NCI-H510A treated with DMSO at 0.1 percent for 48 hours (cell line): ENCODE data around the gene ACBD4.

Experiments used
- DNase-seq: peaks from one replicate; lab custom pipeline; 2025; lab: John Stamatoyannopoulos, UW

ACBD4 gene

GRCh38 chr17:45104497-45104896 is 31.0 kb upstream of the ACBD4 start:
- DNase-seq = no peak

- DNase-seq = no peak
These were observed 30.4 kb upstream of the ACBD4 start for GRCh38 chr17:45104907-45105624.

DNA sequence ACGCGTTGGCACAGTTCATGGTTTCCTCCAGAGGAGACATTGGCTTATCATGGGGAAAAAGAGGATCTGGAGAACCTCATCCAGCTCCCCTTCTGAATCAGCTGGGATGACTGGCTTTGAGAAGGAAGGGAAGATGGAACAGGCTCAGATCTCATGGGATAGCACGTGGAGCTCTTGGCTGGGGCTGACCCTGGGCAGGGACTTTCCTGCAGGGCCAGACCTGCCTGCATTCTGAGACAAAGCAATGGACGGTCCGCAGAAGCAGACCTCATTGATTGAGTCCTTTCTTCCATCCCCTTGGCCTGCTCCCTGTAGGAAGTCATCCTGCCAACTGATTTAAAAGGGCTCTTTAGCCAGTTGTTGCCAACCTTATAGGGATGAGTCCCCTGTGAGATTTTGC is 29.4 kb upstream of the ACBD4 start:
- DNase-seq = no peak

DNA sequence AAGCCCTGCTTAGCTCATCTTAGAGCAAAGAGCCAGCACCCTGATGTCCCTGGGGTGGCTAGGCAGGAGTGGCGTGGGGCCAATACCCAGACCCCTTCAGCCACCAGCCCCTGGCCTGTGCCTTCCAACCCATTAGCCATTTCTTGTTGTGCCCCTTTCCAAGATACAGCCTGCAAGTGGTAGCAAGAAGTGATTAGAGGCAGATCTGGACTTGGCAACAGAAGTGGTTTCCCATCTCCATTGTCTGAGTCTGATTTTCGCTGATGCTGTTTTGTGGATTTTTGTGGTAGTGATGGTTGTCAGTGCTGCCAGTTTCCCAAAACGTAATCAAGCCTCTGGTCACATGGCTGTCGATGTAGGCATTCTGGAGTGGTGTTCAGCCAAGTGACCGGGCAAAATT is 28.9 kb upstream of the ACBD4 start:
- no peak for DNase-seq

DNA sequence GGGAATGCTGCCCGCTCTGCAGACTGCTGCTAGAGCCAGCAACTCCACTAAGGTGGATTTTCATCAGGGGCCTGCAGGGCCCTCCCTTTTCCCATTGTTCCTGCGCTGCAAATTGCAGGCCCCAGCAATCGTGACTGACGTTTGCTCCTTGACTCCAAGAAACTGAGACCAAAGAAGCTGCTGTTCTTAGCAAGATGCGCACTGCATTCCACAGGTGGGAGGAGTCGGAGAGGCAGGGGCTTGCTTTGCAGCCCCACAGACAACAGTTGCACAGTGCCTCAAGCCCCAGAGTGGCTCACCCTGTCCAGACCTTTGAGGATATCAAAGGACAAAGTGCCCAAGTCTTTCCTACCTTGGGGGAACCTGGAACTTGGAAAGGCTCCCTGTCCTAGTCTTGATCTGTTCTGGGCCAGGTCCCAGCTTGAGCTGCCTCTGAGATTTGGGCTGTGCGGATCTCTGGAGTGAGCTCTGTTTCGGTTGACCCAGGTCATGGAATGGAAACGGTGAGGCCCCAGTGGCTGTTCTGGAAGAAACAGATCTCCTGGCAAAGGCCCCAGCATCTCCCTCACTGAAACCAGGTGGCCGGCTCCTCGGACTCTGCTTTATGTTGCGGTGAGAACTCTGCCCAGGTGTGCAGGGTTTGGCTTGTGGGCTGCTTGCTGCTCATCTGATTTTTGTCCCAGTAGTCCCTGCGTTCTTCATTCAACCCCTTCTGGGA is 28.0 kb upstream of the ACBD4 start:
- no peak for DNase-seq

- DNase-seq = no peak
These were observed 27.4 kb upstream of the ACBD4 start for GRCh38 chr17:45108051-45108450.

DNA sequence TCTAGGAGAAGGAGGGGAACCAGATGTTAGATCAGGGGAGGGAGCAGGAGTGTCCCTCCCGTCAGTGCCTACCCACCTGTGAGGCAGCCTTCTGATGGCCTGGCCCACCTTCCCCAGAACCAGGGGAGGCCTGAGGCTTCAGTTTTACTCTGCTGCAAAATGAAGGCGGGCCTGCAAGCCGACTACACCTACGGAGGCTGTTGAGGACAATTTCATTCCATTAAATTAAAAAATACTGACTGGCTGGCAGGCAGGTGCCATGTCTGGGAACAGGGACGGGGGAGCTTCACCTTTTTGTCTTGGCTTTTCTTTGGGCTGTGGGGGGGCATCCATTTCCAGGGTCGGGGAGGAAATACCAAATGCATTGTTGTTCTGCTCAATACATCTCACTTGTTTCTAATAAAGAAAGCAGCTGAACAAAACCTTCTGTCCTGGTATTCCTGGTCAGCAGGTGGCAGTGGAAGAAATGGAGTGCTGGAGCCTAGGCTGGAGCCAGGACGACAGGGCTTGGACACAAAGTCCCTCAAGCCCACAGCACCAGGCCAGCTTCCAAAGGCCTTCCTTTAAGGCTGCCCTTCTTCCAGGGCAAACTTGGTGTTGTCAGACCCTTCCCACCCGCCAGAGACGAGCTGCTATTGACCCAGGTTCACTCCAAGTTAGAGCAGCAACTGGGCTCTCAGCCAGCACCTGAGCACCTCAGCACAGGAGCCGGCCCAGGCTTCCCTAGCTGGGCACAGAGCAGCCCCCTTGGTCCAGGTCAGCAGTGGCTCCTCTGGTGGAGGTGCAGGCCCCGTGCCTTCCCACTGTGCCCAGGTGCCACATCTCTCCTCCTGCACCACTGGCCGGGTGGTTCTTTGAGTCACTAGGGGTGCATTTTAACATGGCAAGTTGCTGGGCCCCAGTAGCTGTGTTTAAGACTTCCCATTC is 26.6 kb upstream of the ACBD4 start:
- DNase-seq = no peak

DNA sequence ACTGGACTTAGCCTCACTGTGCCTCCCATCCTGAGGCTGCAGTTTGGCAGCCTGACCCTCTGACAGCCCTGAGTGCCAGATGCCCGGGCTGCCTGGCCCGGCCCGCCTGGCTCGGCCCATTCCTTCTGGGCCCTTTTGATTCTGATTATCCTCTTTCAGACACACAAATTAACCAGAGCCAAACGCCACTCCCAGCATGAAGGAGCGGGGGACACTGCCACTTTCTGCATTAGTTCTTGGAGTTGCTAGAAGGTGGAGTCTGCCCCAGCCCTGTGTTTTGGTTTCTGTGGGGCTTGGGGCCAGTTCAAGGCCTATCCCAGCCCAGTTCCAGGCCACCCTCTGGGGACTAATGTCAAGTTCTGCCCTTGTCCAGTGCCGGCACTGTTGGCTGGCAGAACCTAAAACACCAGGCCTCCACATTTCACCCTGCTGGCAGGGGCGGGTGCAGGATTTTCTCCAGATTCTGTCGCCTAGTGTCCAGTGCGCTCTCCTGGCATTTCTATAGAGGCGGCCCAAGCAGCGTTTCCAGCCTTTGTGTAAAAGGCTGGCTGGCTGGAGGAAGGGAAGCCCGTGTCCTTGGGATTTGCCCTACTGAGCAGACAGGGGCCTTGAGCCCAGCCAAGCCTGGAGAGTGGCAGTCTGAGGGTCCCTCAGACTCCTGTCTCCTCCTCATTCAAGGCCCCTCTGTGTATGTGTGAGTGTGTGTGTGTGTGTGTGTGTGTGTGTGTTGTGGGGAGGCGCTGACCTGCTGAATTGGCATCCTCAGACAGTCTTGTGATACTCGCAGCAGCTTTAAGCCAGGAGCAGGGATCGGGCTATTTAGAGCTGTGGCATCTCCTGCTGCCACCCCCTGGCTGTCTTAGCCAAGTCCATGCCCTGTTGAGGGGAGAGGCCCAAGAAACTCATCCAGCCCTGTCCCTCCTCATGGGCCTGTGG is 24.5 kb upstream of the ACBD4 start:
- no peak for DNase-seq

DNA sequence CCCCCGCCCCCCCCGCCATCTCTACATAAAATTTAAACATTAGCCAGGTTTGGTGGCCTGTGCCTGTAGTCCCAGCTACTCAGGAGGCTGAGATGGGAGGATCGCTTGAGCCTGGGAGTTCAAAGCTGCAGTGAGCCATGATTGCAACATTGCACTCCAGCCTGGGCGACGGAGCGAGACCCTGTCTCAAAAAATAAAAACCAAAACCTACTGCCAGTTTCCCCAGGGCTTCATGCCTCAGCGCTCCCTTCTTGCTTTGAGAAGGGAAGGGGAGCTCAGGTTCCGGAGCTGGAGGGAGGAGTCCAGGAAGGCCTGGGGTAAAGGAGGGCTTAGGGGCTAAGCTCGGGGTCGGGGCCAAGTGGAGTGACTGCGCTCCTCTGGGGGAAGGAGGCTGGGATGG is 23.6 kb upstream of the ACBD4 start:
- DNase-seq = no peak

GRCh38 chr17:45112559-45113423 is 22.7 kb upstream of the ACBD4 start:
- no peak for DNase-seq

- DNase-seq = no peak
These were observed 22.1 kb upstream of the ACBD4 start for GRCh38 chr17:45113424-45113754.

- no peak for DNase-seq
These were observed 21.2 kb upstream of the ACBD4 start for GRCh38 chr17:45114117-45114932.

DNA sequence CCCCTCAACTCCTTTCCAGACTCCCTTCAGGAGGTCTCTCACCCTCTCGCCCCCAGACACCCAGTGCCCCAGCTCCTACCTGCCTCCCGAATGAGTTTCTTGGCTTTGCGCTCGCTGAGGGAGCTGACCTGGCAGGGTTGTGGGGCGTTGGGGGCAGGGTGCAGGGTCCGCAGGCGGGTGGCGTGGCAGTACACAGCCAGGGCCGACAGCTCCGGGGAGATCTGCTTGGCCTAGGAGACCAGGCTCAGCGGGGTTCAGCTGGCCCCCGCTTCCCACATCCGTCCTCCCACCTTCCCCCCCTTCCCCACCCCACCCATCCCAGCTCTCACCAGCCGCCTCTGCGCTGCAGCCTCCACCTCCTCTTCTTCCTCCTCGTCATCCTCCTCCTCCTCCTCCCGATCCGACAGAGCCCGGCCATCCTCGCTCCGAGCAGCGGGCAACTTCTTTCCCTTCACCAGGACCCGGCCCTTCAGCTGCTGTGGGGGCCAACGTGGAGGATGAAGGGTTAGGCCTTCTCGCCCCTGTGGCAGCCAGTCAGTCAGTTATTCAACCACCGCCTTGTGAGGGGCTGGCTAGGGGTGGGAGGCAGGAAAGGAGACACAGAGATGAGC is 20.4 kb upstream of the ACBD4 start:
- DNase-seq = no peak

- DNase-seq = no peak
These were observed 19.6 kb upstream of the ACBD4 start for GRCh38 chr17:45115871-45116270.

- no peak for DNase-seq
These were observed 19.0 kb upstream of the ACBD4 start for GRCh38 chr17:45116434-45117016.

DNA sequence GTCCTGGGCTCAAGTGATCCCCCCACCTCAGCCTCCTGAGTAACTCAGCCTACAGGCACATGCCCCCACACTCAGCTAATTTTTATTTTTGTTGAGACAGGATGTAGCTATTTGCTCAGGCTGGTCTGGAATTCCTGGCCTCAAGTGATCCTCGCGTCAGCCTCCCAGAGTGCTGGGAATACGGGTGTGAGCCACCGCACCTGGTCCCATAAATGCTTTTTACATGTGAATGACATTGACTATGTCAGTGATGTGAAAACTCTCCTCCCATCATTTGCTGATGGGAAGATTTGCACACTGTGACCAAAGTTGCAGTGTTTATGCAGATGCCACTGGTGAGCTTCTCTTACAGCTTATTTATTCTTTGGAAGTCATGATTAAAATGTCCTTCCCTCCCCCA is 18.2 kb upstream of the ACBD4 start:
- DNase-seq = no peak

DNA sequence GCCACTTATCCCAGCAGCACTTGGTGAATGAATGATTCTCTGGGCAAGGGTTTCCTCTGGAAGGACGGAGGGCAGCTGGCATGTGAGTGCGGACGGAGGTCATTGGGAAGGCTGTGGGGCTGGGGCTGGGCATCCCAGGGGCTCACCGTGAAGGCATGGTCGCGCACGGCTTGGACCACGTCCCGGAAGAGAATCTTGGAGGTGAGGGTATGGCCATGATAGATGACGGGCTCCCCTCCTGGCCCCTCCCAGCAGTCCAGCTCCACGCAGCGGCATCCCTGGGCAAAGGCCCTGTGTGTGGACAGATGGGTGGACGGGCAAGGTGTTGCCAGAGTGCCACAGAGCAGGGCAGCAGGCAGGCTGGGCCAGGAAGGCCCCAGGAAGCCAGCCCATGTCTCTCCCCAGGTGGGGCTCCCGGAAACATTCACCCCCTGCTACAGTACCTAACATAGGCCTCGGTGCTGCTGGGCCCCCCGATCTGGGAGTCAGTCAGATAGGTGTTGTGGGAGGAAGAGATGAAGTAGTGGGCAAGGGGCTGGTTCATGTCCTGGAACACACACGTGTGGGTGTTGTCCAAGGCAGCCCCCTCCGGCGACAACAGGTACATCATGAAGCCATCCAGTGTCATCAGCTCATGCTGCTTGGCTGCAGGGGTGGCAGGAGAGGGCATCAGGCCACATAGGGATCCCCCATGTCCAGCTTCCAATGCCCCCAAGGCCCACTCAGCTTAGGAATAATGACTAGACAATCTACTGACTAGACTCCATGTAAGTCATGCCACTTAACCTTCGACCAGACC is 17.4 kb upstream of the ACBD4 start:
- DNase-seq = no peak

GRCh38 chr17:45118691-45119090 is 16.8 kb upstream of the ACBD4 start:
- no peak for DNase-seq
